Measurements from ENCODE around the gene STAT6. TPM values are rescaled to one million over a fixed set of nuclear protein-coding genes. Genes with fewer than 3 reads are reported as not detected.

The STAT6 gene
- total RNA-seq, 1 experiment from 2014 or later, result 122 TPM

DNA sequence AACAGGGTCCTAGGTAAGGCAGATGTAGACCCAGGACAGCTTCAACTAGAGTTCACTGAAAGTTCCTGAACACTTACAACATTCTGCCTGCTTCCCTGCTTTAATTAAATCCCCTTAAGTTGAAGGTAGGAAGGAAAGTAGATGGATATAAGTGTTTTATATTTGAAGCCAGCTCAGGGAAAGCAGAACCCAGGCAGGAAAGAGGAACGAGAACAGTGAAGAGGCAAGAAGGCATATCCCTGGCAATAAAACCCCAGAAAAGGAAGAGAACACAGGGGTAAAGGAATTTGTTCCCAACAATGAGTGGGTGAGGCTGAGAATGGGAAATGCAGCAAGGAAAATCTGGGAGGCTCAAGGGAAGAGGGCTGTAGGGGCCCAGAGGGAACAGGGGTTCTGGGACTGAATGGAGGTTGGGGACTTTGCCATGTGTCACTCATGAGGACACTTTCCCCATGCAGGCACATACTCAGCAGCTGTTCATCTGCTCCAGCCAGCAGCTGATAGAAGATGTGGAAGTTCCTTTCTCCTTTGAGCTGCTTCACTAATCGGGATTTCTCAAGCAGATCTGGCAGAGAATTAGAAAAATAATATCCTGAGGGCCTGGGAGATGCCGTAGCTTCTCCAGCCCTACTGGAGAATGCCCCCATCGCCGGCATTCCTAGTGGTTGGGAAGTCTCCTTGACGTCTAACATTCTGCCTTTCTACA, 64.9 kb downstream of the STAT6 start:
- ChIA-PET POLR2A (ENCODE audit: unreplicated experiment) (no interaction called here), CTCF (no interaction called here)
- Histone ChIP-seq H3K27ac (no peak overlapping the region), H4K20me1 (ENCODE audit: insufficient read depth) (no peaks in the 10 kb centered on the region), H3K4me1 (replicated peaks; ENCODE audit: insufficient read depth) (no peaks in the 10 kb centered on the region), H2AFZ (no peak overlapping the region), H3K4me2 (no peak overlapping the region), H3F3A (ENCODE audit: insufficient read depth, low read depth) (no peaks in the 10 kb centered on the region), H3K9me2 (ENCODE audit: insufficient read depth) (no peaks in the 10 kb centered on the region), H3K4me3 (no peak overlapping the region), H3K27me3 (ENCODE audit: insufficient read depth, low read depth) (peaks cover 68% of the 10 kb centered on the region), H3K9me3 (ENCODE audit: insufficient read depth, low read depth) (no peaks in the 10 kb centered on the region), H3K36me3 (ENCODE audit: low read depth) (no peaks in the 10 kb centered on the region), H3K79me2 (ENCODE audit: low read depth) (no peaks in the 10 kb centered on the region)
- no peak for DNase-seq
- intact Hi-C loops (cut with micrococcal nuclease; ENCODE audit: unreplicated experiment), result no loop called here
- no TSS peak for BruUV-seq (replicated peaks)
- TF ChIP-seq, protein P1, sequence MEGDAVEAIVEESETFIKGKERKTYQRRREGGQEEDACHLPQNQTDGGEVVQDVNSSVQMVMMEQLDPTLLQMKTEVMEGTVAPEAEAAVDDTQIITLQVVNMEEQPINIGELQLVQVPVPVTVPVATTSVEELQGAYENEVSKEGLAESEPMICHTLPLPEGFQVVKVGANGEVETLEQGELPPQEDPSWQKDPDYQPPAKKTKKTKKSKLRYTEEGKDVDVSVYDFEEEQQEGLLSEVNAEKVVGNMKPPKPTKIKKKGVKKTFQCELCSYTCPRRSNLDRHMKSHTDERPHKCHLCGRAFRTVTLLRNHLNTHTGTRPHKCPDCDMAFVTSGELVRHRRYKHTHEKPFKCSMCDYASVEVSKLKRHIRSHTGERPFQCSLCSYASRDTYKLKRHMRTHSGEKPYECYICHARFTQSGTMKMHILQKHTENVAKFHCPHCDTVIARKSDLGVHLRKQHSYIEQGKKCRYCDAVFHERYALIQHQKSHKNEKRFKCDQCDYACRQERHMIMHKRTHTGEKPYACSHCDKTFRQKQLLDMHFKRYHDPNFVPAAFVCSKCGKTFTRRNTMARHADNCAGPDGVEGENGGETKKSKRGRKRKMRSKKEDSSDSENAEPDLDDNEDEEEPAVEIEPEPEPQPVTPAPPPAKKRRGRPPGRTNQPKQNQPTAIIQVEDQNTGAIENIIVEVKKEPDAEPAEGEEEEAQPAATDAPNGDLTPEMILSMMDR (conservative IDR thresholded peaks at IDR 0.05), result no peak
- TF ChIP-seq EZH2 (IDR thresholded peaks at IDR 0.05; ENCODE audit: low read depth), result no peak

Other genes starting within 250 kb of the STAT6 start
- not detected in 2 replicates for gene SDR9C7, start 177.0 kb downstream of the STAT6 start, total RNA-seq (2021)
- 0.79 and 0.88 TPM in 2 replicates for gene RDH16, start 153.8 kb downstream of the STAT6 start, total RNA-seq (2021)
- gene ZBTB39, start 104.8 kb downstream of the STAT6 start, total RNA-seq (2021), result 6.5 and 7.6 TPM in 2 replicates
- gene TAC3, start 94.8 kb downstream of the STAT6 start, total RNA-seq (2021), result not detected in 2 replicates
- not detected in 2 replicates for gene MYO1A, start 61.2 kb downstream of the STAT6 start, total RNA-seq (2021)
- gene NEMP1, start 32.6 kb downstream of the STAT6 start, total RNA-seq (2021), result 28.9 and 36.6 TPM in 2 replicates
- 13.8 and 20.2 TPM in 2 replicates for gene NAB2, start 22.2 kb downstream of the STAT6 start, total RNA-seq (2021)
- gene LRP1, start 17.1 kb upstream of the STAT6 start, total RNA-seq (2021), result 51.4 and 70.1 TPM in 2 replicates
- not detected in 2 replicates for gene LRP1-AS, start 36.3 kb upstream of the STAT6 start, total RNA-seq (2021)
- gene NXPH4, start 105.4 kb upstream of the STAT6 start, total RNA-seq (2021), result 20.3 and 20.6 TPM in 2 replicates
- 220 and 227 TPM in 2 replicates for gene SHMT2, start 118.3 kb upstream of the STAT6 start, total RNA-seq (2021)
- 1.3 and 2.2 TPM in 2 replicates for gene STAC3, start 139.8 kb upstream of the STAT6 start, total RNA-seq (2021)